H1 (cell line): ENCODE results near the gene MGLL. TPM values are rescaled to one million over a fixed set of nuclear protein-coding genes. Genes with fewer than 3 reads are reported as not detected.

Experiments used
- CTCF ChIA-PET: fragments of 300-600 bp; sonication (Branson Sonifier 250); formaldehyde crosslinking; loops from one replicate; lab custom pipeline; 2021; ENCODE audit not compliant: partially characterized antibody; lab: Charles Lee
- POLR2A ChIA-PET: fragments of 300-600 bp; sonication (Branson Sonifier 250); formaldehyde crosslinking; loops from one replicate; lab custom pipeline; 2021; ENCODE audit warnings: inconsistent platforms; ENCODE audit not compliant: partially characterized antibody; lab: Charles Lee
- DNase-seq, 2 experiments: peaks; one replicate each; pipeline versions ENCODE4 v3.0.0 to v3.0.0-alpha.2; 2010 to 2022; ENCODE audit warnings: low spot score in 2 of 2, low read depth in 1 of 2, mixed read lengths in 1 of 2
- FAIRE-seq: peaks from 2 replicates; lab custom pipeline; 2011; peaks lifted over from hg19 to GRCh38; lab: Jason Lieb, UNC
- H2AFZ ChIP-seq: 2 replicates; pipeline ENCODE4 v1.8.1; 2012; ENCODE audit warnings: low read length, inconsistent platforms
- H2AK5ac ChIP-seq: 2 replicates; pipeline ENCODE4 v1.6.1; 2013; ENCODE audit warnings: low read depth, low read length
- H2BK120ac ChIP-seq: replicated peaks from 2 replicates; pipeline ENCODE3; 2013; ENCODE audit warnings: low read depth, low read length, inconsistent platforms
- H2BK12ac ChIP-seq: 2 replicates; pipeline ENCODE4 v1.6.1; 2013; ENCODE audit warnings: low read depth, low read length
- H2BK15ac ChIP-seq: 2 replicates; pipeline ENCODE4 v1.6.1; 2013; ENCODE audit warnings: low read length
- H2BK20ac ChIP-seq: 2 replicates; pipeline ENCODE4 v1.6.1; 2013; ENCODE audit warnings: low read length
- H2BK5ac ChIP-seq: 2 replicates; pipeline ENCODE4 v1.6.1; 2013; ENCODE audit warnings: low read depth, low read length
- H3K14ac ChIP-seq: 2 replicates; pipeline ENCODE4 v1.6.1; 2013; ENCODE audit warnings: inconsistent platforms; ENCODE audit not compliant: insufficient read length
- H3K18ac ChIP-seq: 2 replicates; pipeline ENCODE4 v1.6.1; 2013; ENCODE audit warnings: low read length; ENCODE audit errors: extremely low read depth
- H3K23ac ChIP-seq: 2 replicates; pipeline ENCODE4 v1.6.1; 2013; ENCODE audit warnings: inconsistent platforms; ENCODE audit not compliant: insufficient read length
- H3K23me2 ChIP-seq: 2 replicates; pipeline ENCODE4 v1.6.1; 2013; ENCODE audit warnings: low read depth, low read length
- H3K27ac ChIP-seq: 2 replicates; pipeline ENCODE4 v1.6.1; 2011; ENCODE audit warnings: low read depth, low read length, inconsistent platforms
- H3K27me3 ChIP-seq, 4 experiments: replicated peaks in 1 of 4; 1 replicate in 1 of 4; 2 replicates in 3 of 4; pipeline versions ENCODE4 v1.6.1 to v1.8.1; 2011 to 2013; ENCODE audit warnings: low read length in 3 of 4, mild to moderate bottlenecking in 3 of 4, inconsistent platforms in 2 of 4, mixed read lengths in 2 of 4, moderate library complexity in 1 of 4; ENCODE audit not compliant: control insufficient read depth in 3 of 4, insufficient read depth in 3 of 4; ENCODE audit errors: extremely low read depth in 1 of 4
- H3K36me3 ChIP-seq, 4 experiments: 2 replicates each; pipeline versions ENCODE4 v1.6.1 to v1.8.1; 2011 to 2013; ENCODE audit warnings: mild to moderate bottlenecking in 4 of 4, low read length in 3 of 4, moderate library complexity in 2 of 4, control low read depth in 1 of 4, inconsistent platforms in 1 of 4; ENCODE audit not compliant: insufficient read depth in 4 of 4, control insufficient read depth in 2 of 4
- H3K4ac ChIP-seq: replicated peaks from 2 replicates; pipeline ENCODE3; 2013; ENCODE audit warnings: low read length, low read depth, mixed read lengths, inconsistent platforms; ENCODE audit not compliant: insufficient read length
- H3K4me1 ChIP-seq, 4 experiments: replicated peaks in 1 of 4; 1 replicate in 1 of 4; 2 replicates in 3 of 4; pipeline versions ENCODE4 v1.6.1 to v1.8.1; 2011 to 2013; ENCODE audit warnings: low read length in 3 of 4, inconsistent platforms in 2 of 4, mixed read lengths in 1 of 4; ENCODE audit not compliant: insufficient read depth in 4 of 4, control insufficient read depth in 3 of 4
- H3K4me2 ChIP-seq, 2 experiments: 2 replicates each; pipeline versions ENCODE4 v1.6.1 to v1.8.1; 2011 to 2013; ENCODE audit warnings: low read depth in 2 of 2, low read length in 2 of 2, control low read depth in 1 of 2, inconsistent platforms in 1 of 2, mild to moderate bottlenecking in 1 of 2; ENCODE audit not compliant: insufficient read depth in 1 of 2
- H3K4me3 ChIP-seq, 4 experiments: fragments of 200-600, 300-600 bp in 1 of 4; sonication (generic), shearing (Covaris generic), sonication (Bioruptor Twin) in 1 of 4; 2 replicates each; pipeline versions ENCODE4 v1.5.1 to v1.8.1; 2011 to 2016; ENCODE audit warnings: low read length in 4 of 4, low read depth in 3 of 4, control low read depth in 2 of 4, inconsistent platforms in 2 of 4, mild to moderate bottlenecking in 2 of 4, mixed read lengths in 1 of 4, moderate library complexity in 1 of 4; ENCODE audit not compliant: insufficient read depth in 2 of 4; ENCODE audit errors: extremely low read depth in 1 of 4
- H3K56ac ChIP-seq: replicated peaks from 2 replicates; pipeline ENCODE3; 2013; ENCODE audit warnings: low read depth, mild to moderate bottlenecking, mixed read lengths, low read length, inconsistent platforms; ENCODE audit not compliant: insufficient read length
- H3K79me1 ChIP-seq: 2 replicates; pipeline ENCODE4 v1.6.1; 2013; ENCODE audit warnings: low read depth, low read length, control low read depth
- H3K79me2 ChIP-seq, 2 experiments: 2 replicates each; pipeline versions ENCODE4 v1.6.1 to v1.8.1; 2012 to 2013; ENCODE audit warnings: low read length in 2 of 2, mild to moderate bottlenecking in 2 of 2, inconsistent platforms in 1 of 2; ENCODE audit not compliant: insufficient read depth in 2 of 2, control insufficient read depth in 1 of 2
- H3K9ac ChIP-seq, 4 experiments: replicated peaks in 1 of 4; 1 replicate in 1 of 4; 2 replicates in 3 of 4; pipeline versions ENCODE4 v1.6.1 to v1.8.1; 2011 to 2013; ENCODE audit warnings: low read depth in 3 of 4, low read length in 3 of 4, control low read depth in 2 of 4, mild to moderate bottlenecking in 2 of 4, moderate library complexity in 2 of 4, inconsistent platforms in 1 of 4; ENCODE audit errors: extremely low read depth in 1 of 4
- H3K9me3 ChIP-seq, 2 experiments: 2 replicates each; pipeline versions ENCODE4 v1.6.1 to v1.8.1; 2012 to 2013; ENCODE audit warnings: mild to moderate bottlenecking in 2 of 2, moderate library complexity in 2 of 2, control low read depth in 1 of 2, inconsistent platforms in 1 of 2, low read depth in 1 of 2, low read length in 1 of 2, mixed read lengths in 1 of 2; ENCODE audit not compliant: insufficient read depth in 2 of 2
- H4K20me1 ChIP-seq, 2 experiments: replicated peaks in 1 of 2; 2 replicates each; pipeline versions ENCODE3 to v1.8.1; 2011 to 2013; ENCODE audit warnings: inconsistent platforms in 2 of 2, low read length in 2 of 2, mild to moderate bottlenecking in 1 of 2; ENCODE audit not compliant: insufficient read depth in 2 of 2, control insufficient read depth in 1 of 2
- H4K5ac ChIP-seq: 2 replicates; pipeline ENCODE4 v1.6.1; 2013; ENCODE audit warnings: low read length, low read depth, mixed read lengths, inconsistent platforms; ENCODE audit not compliant: insufficient read length
- H4K8ac ChIP-seq: 2 replicates; pipeline ENCODE4 v1.8.0; 2013; ENCODE audit warnings: mild to moderate bottlenecking, moderate library complexity, low read length, inconsistent platforms; ENCODE audit not compliant: insufficient read depth; ENCODE audit errors: extremely low read depth
- H4K91ac ChIP-seq: replicated peaks from 2 replicates; pipeline ENCODE3; 2013; ENCODE audit warnings: low read length, mixed read lengths, inconsistent platforms; ENCODE audit not compliant: insufficient read length
- ATF3 ChIP-seq: IDR thresholded peaks from 2 replicates; pipeline ENCODE4 v1.6.1; 2011; ENCODE audit warnings: low read depth, mild to moderate bottlenecking, low read length; ENCODE audit not compliant: insufficient read depth
- BACH1 ChIP-seq: IDR thresholded peaks from 2 replicates; pipeline ENCODE4 v1.6.1; 2012; ENCODE audit warnings: low read length, improper control_type of control experiment
- BCL11A ChIP-seq, 2 experiments: IDR thresholded peaks; one replicate each; pipeline ENCODE4 v1.6.1; 2011; ENCODE audit warnings: low read depth in 2 of 2, low read length in 2 of 2, mild to moderate bottlenecking in 2 of 2
- BRCA1 ChIP-seq: IDR thresholded peaks from 2 replicates; pipeline ENCODE4 v1.6.1; 2012; ENCODE audit warnings: low read depth, low read length, improper control_type of control experiment
- CHD2 ChIP-seq: IDR thresholded peaks from 2 replicates; pipeline ENCODE4 v1.6.1; 2012; ENCODE audit warnings: low read length, improper control_type of control experiment
- EGR1 ChIP-seq: IDR thresholded peaks from 2 replicates; pipeline ENCODE4 v1.6.1; 2011; ENCODE audit warnings: low read depth, low read length, borderline replicate concordance
- EZH2 ChIP-seq: fragments of 200-600 bp; sonication (generic); IDR thresholded peaks from 2 replicates; pipeline ENCODE4 v1.7.1; 2012; ENCODE audit warnings: low read depth, mild to moderate bottlenecking, moderate library complexity, low read length, inconsistent platforms; ENCODE audit not compliant: severe bottlenecking
- HDAC6 ChIP-seq: IDR thresholded peaks from one replicate; pipeline ENCODE4 v1.7.1; 2012; ENCODE audit warnings: low read depth, mild to moderate bottlenecking, inconsistent platforms, low read length, moderate library complexity
- JUND ChIP-seq: IDR thresholded peaks from 2 replicates; pipeline ENCODE4 v1.6.1; 2011; ENCODE audit warnings: mild to moderate bottlenecking, improper control_type of control experiment, low read length
- MAX ChIP-seq: IDR thresholded peaks from 2 replicates; pipeline ENCODE4 v1.6.1; 2012; ENCODE audit warnings: inconsistent platforms
- RBBP5 ChIP-seq: IDR thresholded peaks from 2 replicates; pipeline ENCODE4 v1.7.1; 2012; ENCODE audit warnings: low read depth, mild to moderate bottlenecking, inconsistent platforms, low read length, moderate library complexity, borderline replicate concordance
- SIN3A ChIP-seq, 2 experiments: IDR thresholded peaks in 1 of 2; conservative IDR thresholded peaks in 1 of 2; 2 replicates each; pipeline ENCODE4 v1.6.1; 2011 to 2012; ENCODE audit warnings: low read length in 2 of 2, improper control_type of control experiment in 1 of 2, low read depth in 1 of 2, mild to moderate bottlenecking in 1 of 2
- SIX5 ChIP-seq: IDR thresholded peaks from 2 replicates; pipeline ENCODE4 v1.6.1; 2011; ENCODE audit warnings: mild to moderate bottlenecking, low read depth, low read length
- SP2 ChIP-seq: IDR thresholded peaks from 2 replicates; pipeline ENCODE4 v1.6.1; 2012; ENCODE audit warnings: mild to moderate bottlenecking, low read length, inconsistent platforms
- TCF12 ChIP-seq: IDR thresholded peaks from 2 replicates; pipeline ENCODE4 v1.6.1; 2011; ENCODE audit warnings: low read depth, mild to moderate bottlenecking, low read length
- WGBS, 2 experiments: shearing (Covaris generic) in 1 of 2; methylation state at CpG; one replicate each; pipeline versions ENCODE4 v1.1.6 to v1.1.7; 2013 to 2015; ENCODE audit warnings: low lambda C conversion rate in 2 of 2, mixed read lengths in 2 of 2, inconsistent platforms in 1 of 2, low coverage in 1 of 2, missing lambda C conversion rate in 1 of 2; ENCODE audit not compliant: insufficient replicate concordance in 2 of 2, insufficient coverage in 1 of 2, insufficient read length in 1 of 2; ENCODE audit errors: extremely low coverage in 1 of 2, missing lambda C conversion rate in 1 of 2; 5-methylcytosine and 5-hydroxymethylcytosine counted together
- polyA plus RNA-seq, 7 experiments: library from polyadenylated mRNA; depleted of rRNA in 3 of 7; stranded (reverse) in 5 of 7; unstranded in 2 of 7; fragments of >200 nt in 5 of 7; fragments of 200-250 nt in 2 of 7; gene quantifications; 1 replicate in 5 of 7; 2 replicates in 1 of 7; 4 replicates in 1 of 7; pipeline versions ENCODE4 v1.2.1 to v1.2.3, GENCODE V29; 2011 to 2013; ENCODE audit warnings: missing spikeins in 2 of 7, mixed read lengths in 2 of 7
- total RNA-seq: library from RNA; stranded (reverse); fragmentation: NEBNext Ultra II Directional; extraction: Animal tissue kit (Norgen Biotek cat#: 25700); gene quantifications from 2 replicates; pipeline ENCODE4 v1.2.1, GENCODE V29; 2021

Gene MGLL
- total and polyA plus RNA-seq, 2 of the 8 experiments (the other 6 are each of a cell fraction or from before 2014, with no cell fraction given): 0.05 to 0.34 TPM

GRCh38 chr3:127777332-127777731, 45.0 kb downstream of the MGLL start:
- no peak overlapping the region for H3K18ac ChIP-seq
- no peak overlapping the region for H2BK5ac ChIP-seq
- no peak for FAIRE-seq
- WGBS, 2 experiments: 100% methylated on average over 1 of the region's 1 CpG; no CpG with 5 or more reads in 1 of the 2 experiments
- no peak overlapping the region for H3K23ac ChIP-seq
- no peak overlapping the region for H2BK120ac ChIP-seq
- H3K14ac ChIP-seq: no peak overlapping the region
- no peaks in the 10 kb centered on the region for H3K36me3 ChIP-seq
- H2AFZ ChIP-seq: no peak overlapping the region
- H3K79me2 ChIP-seq: no peaks in the 10 kb centered on the region
- H3K9ac ChIP-seq: no peak overlapping the region
- no peak overlapping the region for H3K4me2 ChIP-seq
- no peak overlapping the region for H4K5ac ChIP-seq
- no peaks in the 10 kb centered on the region; a peak in 1 of 7 replicates for H3K4me1 ChIP-seq
- H3K56ac ChIP-seq: no peak overlapping the region
- no peak overlapping the region for H4K8ac ChIP-seq
- H3K4ac ChIP-seq: no peak overlapping the region
- no peak overlapping the region for H3K27ac ChIP-seq
- DNase-seq: no peak
- ChIA-PET POLR2A (no interaction called here), CTCF (no interaction called here)
- H3K4me3 ChIP-seq: no peak overlapping the region
- H3K23me2 ChIP-seq: no peaks in the 10 kb centered on the region; the same call in 1 of the 2 replicates
- H3K9me3 ChIP-seq: peaks cover 0 to 5% of the 10 kb centered on the region in 2 experiments; a peak in 1 of 4 replicates
- H2BK12ac ChIP-seq: no peak overlapping the region
- H2AK5ac ChIP-seq: no peak overlapping the region
- H3K79me1 ChIP-seq: no peaks in the 10 kb centered on the region
- no peak overlapping the region for H2BK15ac ChIP-seq
- H2BK20ac ChIP-seq: no peak overlapping the region
- peaks cover 0 to 2% of the 10 kb centered on the region in 2 experiments for H4K20me1 ChIP-seq
- H3K27me3 ChIP-seq: no peaks in the 10 kb centered on the region
- no peak overlapping the region for H4K91ac ChIP-seq
- TF ChIP-seq SIN3A (conservative IDR thresholded peaks at IDR 0.05 in 1 of 2, IDR thresholded peaks at IDR 0.05 in 1 of 2; ENCODE audit: low read depth in 1 of 2, low read length in 2 of 2) (no peak), TCF12 (no peak), ATF3 (no peak), EZH2 (no peak), RBBP5 (no peak), SP2 (no peak), BRCA1 (no peak), BACH1 (no peak), SIX5 (no peak), BCL11A (IDR thresholded peaks at IDR 0.05; ENCODE audit: low read depth in 2 of 2, low read length in 2 of 2) (no peak), CHD2 (no peak), MAX (no peak), HDAC6 (no peak), EGR1 (no peak), JUND (no peak)
